ACC112 (cell line): ENCODE results near the gene NNMT.

Experiments
- H2AFZ ChIP-seq: fragments of 200-600 bp; sonication (generic); one replicate; pipeline ENCODE4 v1.6.0; 2017; ENCODE audit warnings: antibody characterized with exemption, low read length; ENCODE audit not compliant: unreplicated experiment
- H3K27ac ChIP-seq: fragments of 200-600 bp; sonication (generic); 2 replicates; pipeline ENCODE4 v1.5.1; 2014; ENCODE audit warnings: low read depth, mild to moderate bottlenecking, antibody characterized with exemption, low read length, moderate library complexity
- H3K27me3 ChIP-seq: fragments of 200-600 bp; sonication (generic); 2 replicates; pipeline ENCODE4 v1.6.1; 2014; ENCODE audit warnings: mild to moderate bottlenecking, antibody characterized with exemption, low read length, moderate library complexity, mixed read lengths; ENCODE audit not compliant: insufficient read depth
- H3K36me3 ChIP-seq: fragments of 200-600 bp; sonication (generic); 2 replicates; pipeline ENCODE4 v1.6.1; 2016; ENCODE audit warnings: mild to moderate bottlenecking, antibody characterized with exemption, low read length, moderate library complexity, mixed read lengths; ENCODE audit not compliant: insufficient read depth
- H3K4me1 ChIP-seq: fragments of 200-600 bp; sonication (generic); one replicate; pipeline ENCODE4 v1.6.1; 2016; ENCODE audit warnings: low read length, mixed read lengths; ENCODE audit not compliant: insufficient read depth, unreplicated experiment, control insufficient read depth
- H3K4me3 ChIP-seq: fragments of 200-600 bp; sonication (generic); 2 replicates; pipeline ENCODE4 v1.5.1; 2014; ENCODE audit warnings: mild to moderate bottlenecking, low read depth, low read length
- H3K79me2 ChIP-seq: fragments of 200-600 bp; sonication (generic); one replicate; pipeline ENCODE4 v1.6.0; 2016; ENCODE audit warnings: low read length; ENCODE audit not compliant: control insufficient read depth, unreplicated experiment, insufficient read depth

NNMT gene

GRCh38 chr11:114284914-114285313 is 11.3 kb upstream of the NNMT start:
- no peaks in the 10 kb centered on the region for H3K79me2 ChIP-seq
- H3K4me3 ChIP-seq: no peak overlapping the region
- H3K4me1 ChIP-seq: peaks cover 40% of the 10 kb centered on the region
- H3K27ac ChIP-seq: no peak overlapping the region
- no peaks in the 10 kb centered on the region for H3K36me3 ChIP-seq
- H2AFZ ChIP-seq: no peak overlapping the region
- H3K27me3 ChIP-seq: no peaks in the 10 kb centered on the region

- H2AFZ ChIP-seq: no peak overlapping the region
- peak overlapping the region; percentile 26; the same call in 1 of the 2 replicates for H3K27ac ChIP-seq
- H3K4me1 ChIP-seq: peaks cover 41% of the 10 kb centered on the region
- H3K4me3 ChIP-seq: no peak overlapping the region
- H3K79me2 ChIP-seq: no peaks in the 10 kb centered on the region
- H3K36me3 ChIP-seq: no peaks in the 10 kb centered on the region
- no peaks in the 10 kb centered on the region for H3K27me3 ChIP-seq
Observed at GRCh38 chr11:114285599-114285998, 10.6 kb upstream of the NNMT start.

- Histone ChIP-seq H3K79me2 (no peaks in the 10 kb centered on the region), H2AFZ (no peak overlapping the region), H3K27me3 (no peaks in the 10 kb centered on the region), H3K4me1 (peaks cover 36% of the 10 kb centered on the region), H3K36me3 (no peaks in the 10 kb centered on the region), H3K4me3 (no peak overlapping the region), H3K27ac (peak overlapping the region; percentile 26; the same call in 1 of the 2 replicates)
Observed at GRCh38 chr11:114286229-114286628, 10.0 kb upstream of the NNMT start.

- Histone ChIP-seq H2AFZ (no peak overlapping the region), H3K4me3 (no peak overlapping the region), H3K27me3 (no peaks in the 10 kb centered on the region), H3K4me1 (peaks cover 32% of the 10 kb centered on the region), H3K79me2 (no peaks in the 10 kb centered on the region), H3K27ac (no peak overlapping the region), H3K36me3 (no peaks in the 10 kb centered on the region)
Observed at GRCh38 chr11:114287154-114287553, 9.0 kb upstream of the NNMT start.

GRCh38 chr11:114288136-114288535 is 8.1 kb upstream of the NNMT start:
- H2AFZ ChIP-seq: no peak overlapping the region
- H3K36me3 ChIP-seq: no peaks in the 10 kb centered on the region
- peaks cover 39% of the 10 kb centered on the region for H3K4me1 ChIP-seq
- no peaks in the 10 kb centered on the region for H3K79me2 ChIP-seq
- H3K27ac ChIP-seq: no peak overlapping the region
- H3K27me3 ChIP-seq: no peaks in the 10 kb centered on the region
- H3K4me3 ChIP-seq: no peak overlapping the region

GRCh38 chr11:114289779-114290178 is 6.4 kb upstream of the NNMT start:
- H3K4me1 ChIP-seq: peaks cover 54% of the 10 kb centered on the region
- no peaks in the 10 kb centered on the region for H3K79me2 ChIP-seq
- no peak overlapping the region for H3K4me3 ChIP-seq
- no peak overlapping the region for H2AFZ ChIP-seq
- no peaks in the 10 kb centered on the region for H3K36me3 ChIP-seq
- no peaks in the 10 kb centered on the region for H3K27me3 ChIP-seq
- peak overlapping the region; percentile 100 for H3K27ac ChIP-seq

GRCh38 chr11:114290503-114291235 is 5.5 kb upstream of the NNMT start:
- Histone ChIP-seq H2AFZ (no peak overlapping the region), H3K4me1 (peaks cover 49% of the 10 kb centered on the region), H3K27me3 (no peaks in the 10 kb centered on the region), H3K4me3 (peak overlapping the region; percentile 75), H3K36me3 (no peaks in the 10 kb centered on the region), H3K79me2 (no peaks in the 10 kb centered on the region), H3K27ac (peak overlapping the region; percentile 100)

GRCh38 chr11:114291381-114291780 is 4.8 kb upstream of the NNMT start:
- Histone ChIP-seq H3K79me2 (peaks cover 1% of the 10 kb centered on the region), H3K4me3 (peak overlapping the region; percentile 75), H3K36me3 (no peaks in the 10 kb centered on the region), H2AFZ (no peak overlapping the region), H3K27me3 (no peaks in the 10 kb centered on the region), H3K27ac (peak overlapping the region; percentile 100), H3K4me1 (peaks cover 45% of the 10 kb centered on the region)

- H3K79me2 ChIP-seq: peaks cover 8% of the 10 kb centered on the region
- H2AFZ ChIP-seq: no peak overlapping the region
- peak overlapping the region; percentile 100 for H3K27ac ChIP-seq
- peak overlapping the region; percentile 75 for H3K4me3 ChIP-seq
- H3K36me3 ChIP-seq: no peaks in the 10 kb centered on the region
- peaks cover 40% of the 10 kb centered on the region for H3K4me1 ChIP-seq
- no peaks in the 10 kb centered on the region for H3K27me3 ChIP-seq
Observed at GRCh38 chr11:114291842-114292680, 4.1 kb upstream of the NNMT start.

- Histone ChIP-seq H3K36me3 (peaks cover 7% of the 10 kb centered on the region), H3K79me2 (peaks cover 20% of the 10 kb centered on the region), H3K27ac (peak overlapping the region; percentile 100), H2AFZ (no peak overlapping the region), H3K4me1 (peaks cover 47% of the 10 kb centered on the region), H3K4me3 (peak overlapping the region; percentile 75; the same call in 1 of the 2 replicates), H3K27me3 (no peaks in the 10 kb centered on the region)
Observed at GRCh38 chr11:114293201-114293711, 2.9 kb upstream of the NNMT start.
